Tibial nerve (tissue), 4 donors: ENCODE results near the gene KSR2. TPM values are rescaled to one million over a fixed set of nuclear protein-coding genes. Genes with fewer than 3 reads are reported as not detected.
A peak's percentile ranks its signal among the peaks of the same experiment; 100 is the strongest.
"Not testable (repeated sequence)": the region's sequence is repeated elsewhere in the genome, so short reads cannot be mapped to it uniquely, and the experiment has no call there.

Source experiments
- DNase-seq, 2 donors: peaks; one replicate each; pipeline ENCODE4 v3.0.0-alpha.2; 2019; ENCODE audit warnings: low spot score in 2 of 2
- H3K27ac ChIP-seq, 4 donors: fragments of 200-600 bp; sonication (generic) in 3 of 4; one replicate each; pipeline ENCODE4 v1.5.1; 2017 to 2019; ENCODE audit warnings: mild to moderate bottlenecking in 1 of 4
- H3K27me3 ChIP-seq, 2 donors: fragments of 200-600 bp; sonication (generic) in 1 of 2; one replicate each; pipeline versions ENCODE4 v1.5.1 to v1.6.0; 2017 to 2019
- H3K36me3 ChIP-seq, 3 donors: fragments of 200-600 bp; sonication (generic); one replicate each; pipeline ENCODE4 v1.5.1; 2018 to 2019
- H3K4me1 ChIP-seq, 4 donors: fragments of 200-600 bp; sonication (generic) in 3 of 4; one replicate each; pipeline ENCODE4 v1.5.1; 2017 to 2019
- H3K4me3 ChIP-seq, 4 donors: fragments of 200-600 bp; sonication (generic) in 3 of 4; one replicate each; pipeline ENCODE4 v1.5.1; 2017 to 2019; ENCODE audit warnings: mild to moderate bottlenecking in 1 of 4, moderate library complexity in 1 of 4
- H3K9me3 ChIP-seq, 4 donors: fragments of 200-600 bp; sonication (generic) in 3 of 4; one replicate each; pipeline ENCODE4 v1.5.1; 2017 to 2019
- EP300 ChIP-seq, 2 donors: sonication (generic); formaldehyde crosslinking; IDR thresholded peaks; one replicate each; pipeline ENCODE4 v1.6.1; 2017; ENCODE audit warnings: antibody characterized with exemption in 2 of 2, mild to moderate bottlenecking in 1 of 2
- POLR2A ChIP-seq, 2 donors: fragments of 450-650 bp; IDR thresholded peaks; one replicate each; pipeline ENCODE4 v1.6.1; 2017; ENCODE audit warnings: antibody characterized with exemption in 2 of 2, mild to moderate bottlenecking in 2 of 2, moderate library complexity in 2 of 2
- WGBS, 2 donors: methylation state at CpG; one replicate each; pipeline ENCODE4 v1.1.5; 2018; 5-methylcytosine and 5-hydroxymethylcytosine counted together
- total RNA-seq, 4 donors: library from RNA; depleted of rRNA; stranded (reverse); fragments of >200 nt; gene quantifications; one replicate each; pipeline ENCODE4 v1.1.0, GENCODE V29; 2016
- TF ChIP-seq, protein P1 (sequence below), 5 experiments: fragments of 200-600 bp in 3 of 5; fragments of 450-650 bp in 2 of 5; sonication (generic) in 3 of 5; IDR thresholded peaks; one replicate each; pipeline ENCODE4 v1.5.1; 2016 to 2019; ENCODE audit warnings: antibody characterized with exemption in 5 of 5, mild to moderate bottlenecking in 3 of 5, moderate library complexity in 2 of 5

The KSR2 gene
- total RNA-seq, 4 donors from 2014 or later, result under 0.01 TPM; not detected in 3

DNA sequence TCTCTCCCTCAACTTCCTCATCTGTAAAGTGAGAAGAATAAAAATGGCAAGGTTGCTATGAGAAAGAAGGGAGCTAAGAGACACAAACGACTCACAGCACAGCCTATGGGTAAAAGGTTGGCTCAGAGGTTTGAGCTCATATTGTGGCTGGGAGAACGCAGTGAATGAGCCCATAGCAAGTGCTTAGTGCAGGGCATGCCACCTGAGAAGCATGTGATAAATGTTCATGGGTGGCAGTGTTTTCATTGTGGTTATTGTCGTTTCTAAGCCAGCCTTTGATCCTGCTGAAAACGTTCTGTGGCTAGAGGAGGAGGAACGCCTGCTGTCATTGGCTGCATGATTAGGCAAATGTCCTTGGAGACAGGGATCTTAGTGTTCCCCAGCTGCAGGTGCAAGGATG lies 150.4 kb downstream of the KSR2 start:
- no peak for DNase-seq
- Histone ChIP-seq H3K27ac (no peak overlapping the region), H3K4me3 (no peak overlapping the region), H3K4me1 (no peaks in the 10 kb centered on the region), H3K27me3 (no peaks in the 10 kb centered on the region), H3K36me3 (no peaks in the 10 kb centered on the region), H3K9me3 (peaks cover 0 to 26% (median 0%) of the 10 kb centered on the region in 4 donors)
- no peak for TF ChIP-seq POLR2A (IDR thresholded peaks at IDR 0.05)
- 25 to 36% methylated on average over 5 of the region's 5 CpGs for WGBS, 2 donors

DNA sequence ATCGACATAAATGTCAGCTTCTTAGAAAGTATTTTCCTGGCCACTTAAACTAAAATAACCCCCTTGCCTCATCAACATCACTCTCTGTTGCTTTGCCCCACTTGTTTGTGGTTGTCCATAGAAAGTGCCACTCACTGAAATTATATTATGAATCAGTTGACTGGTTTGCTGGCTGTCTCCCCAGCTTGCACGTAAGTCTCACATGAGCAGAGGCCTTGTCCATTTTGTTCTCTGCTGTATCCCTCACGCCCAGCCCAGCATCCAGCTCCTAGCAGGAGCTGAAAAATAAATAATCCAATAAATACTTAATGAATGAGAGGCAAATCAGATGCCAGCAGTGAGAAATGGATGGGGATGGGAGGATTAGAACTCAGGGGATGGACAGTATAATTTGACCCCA lies 159.3 kb downstream of the KSR2 start:
- Histone ChIP-seq H3K27ac (no peak overlapping the region), H3K4me1 (no peaks in the 10 kb centered on the region), H3K4me3 (no peak overlapping the region), H3K27me3 (peaks cover 0 to 3% of the 10 kb centered on the region in 2 donors), H3K36me3 (no peaks in the 10 kb centered on the region), H3K9me3 (peaks cover 0 to 4% (median 0%) of the 10 kb centered on the region in 4 donors)
- WGBS, 2 donors, result 73 to 74% methylated on average over 3 of the region's 3 CpGs
- DNase-seq, result no peak
- TF ChIP-seq, protein P1, sequence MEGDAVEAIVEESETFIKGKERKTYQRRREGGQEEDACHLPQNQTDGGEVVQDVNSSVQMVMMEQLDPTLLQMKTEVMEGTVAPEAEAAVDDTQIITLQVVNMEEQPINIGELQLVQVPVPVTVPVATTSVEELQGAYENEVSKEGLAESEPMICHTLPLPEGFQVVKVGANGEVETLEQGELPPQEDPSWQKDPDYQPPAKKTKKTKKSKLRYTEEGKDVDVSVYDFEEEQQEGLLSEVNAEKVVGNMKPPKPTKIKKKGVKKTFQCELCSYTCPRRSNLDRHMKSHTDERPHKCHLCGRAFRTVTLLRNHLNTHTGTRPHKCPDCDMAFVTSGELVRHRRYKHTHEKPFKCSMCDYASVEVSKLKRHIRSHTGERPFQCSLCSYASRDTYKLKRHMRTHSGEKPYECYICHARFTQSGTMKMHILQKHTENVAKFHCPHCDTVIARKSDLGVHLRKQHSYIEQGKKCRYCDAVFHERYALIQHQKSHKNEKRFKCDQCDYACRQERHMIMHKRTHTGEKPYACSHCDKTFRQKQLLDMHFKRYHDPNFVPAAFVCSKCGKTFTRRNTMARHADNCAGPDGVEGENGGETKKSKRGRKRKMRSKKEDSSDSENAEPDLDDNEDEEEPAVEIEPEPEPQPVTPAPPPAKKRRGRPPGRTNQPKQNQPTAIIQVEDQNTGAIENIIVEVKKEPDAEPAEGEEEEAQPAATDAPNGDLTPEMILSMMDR (IDR thresholded peaks at IDR 0.05), result no peak
- TF ChIP-seq POLR2A (IDR thresholded peaks at IDR 0.05), result no peak
- TF ChIP-seq EP300 (IDR thresholded peaks at IDR 0.05), result no peak

DNA sequence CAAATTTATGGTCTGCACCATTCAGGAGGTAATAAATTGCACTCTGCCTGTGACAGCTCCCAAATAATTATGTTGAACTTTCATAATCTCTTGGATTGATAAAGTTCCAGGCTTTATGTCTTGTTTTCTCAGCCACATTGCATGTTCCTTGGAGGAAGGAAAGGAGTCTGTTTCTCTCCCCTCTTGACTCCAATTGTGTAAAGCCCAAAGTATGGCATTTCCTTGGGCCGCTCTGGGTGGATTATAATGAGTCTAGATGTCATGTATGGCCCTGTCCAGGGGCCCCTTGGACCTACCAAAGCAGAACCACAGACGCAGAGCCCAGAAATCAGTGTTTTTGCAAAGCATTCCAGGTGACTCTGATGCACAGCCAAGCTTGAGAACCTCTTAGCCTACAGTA lies 160.8 kb downstream of the KSR2 start:
- H3K4me1 ChIP-seq, result no peaks in the 10 kb centered on the region
- no peaks in the 10 kb centered on the region for H3K36me3 ChIP-seq
- peaks cover 0 to 3% of the 10 kb centered on the region in 2 donors for H3K27me3 ChIP-seq
- H3K9me3 ChIP-seq, result no peaks in the 10 kb centered on the region
- no peak overlapping the region for H3K27ac ChIP-seq
- no peak for DNase-seq
- TF ChIP-seq EP300 (IDR thresholded peaks at IDR 0.05) (no peak), POLR2A (IDR thresholded peaks at IDR 0.05) (no peak)
- TF ChIP-seq, protein P1 (IDR thresholded peaks at IDR 0.05), result no peak
- H3K4me3 ChIP-seq, result no peak overlapping the region
- WGBS, 2 donors, result 61 to 78% methylated on average over 2 of the region's 2 CpGs

DNA sequence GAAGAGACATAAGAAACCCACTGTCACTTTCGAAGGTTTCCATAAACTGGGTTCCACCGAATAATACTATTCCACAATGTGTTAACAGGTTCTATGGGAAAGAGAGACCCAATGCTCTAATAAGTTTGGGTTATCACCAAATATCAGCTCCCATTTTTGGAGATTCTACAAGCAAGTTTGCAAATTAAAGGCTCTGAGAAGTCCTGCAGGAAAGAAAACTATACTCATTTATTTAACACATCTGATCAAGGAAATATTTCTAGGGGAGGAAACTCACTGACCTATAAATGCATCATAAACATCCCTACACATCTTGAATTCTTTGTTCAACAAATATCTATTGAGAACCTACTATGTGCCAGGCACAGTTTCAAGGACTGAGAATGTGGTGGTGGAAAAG lies 161.4 kb downstream of the KSR2 start:
- TF ChIP-seq POLR2A (IDR thresholded peaks at IDR 0.05) (no peak), EP300 (IDR thresholded peaks at IDR 0.05) (no peak)
- TF ChIP-seq, protein P1 (IDR thresholded peaks at IDR 0.05), result no peak
- Histone ChIP-seq H3K9me3 (no peaks in the 10 kb centered on the region), H3K27me3 (peaks cover 0 to 3% of the 10 kb centered on the region in 2 donors), H3K4me3 (no peak overlapping the region), H3K36me3 (no peaks in the 10 kb centered on the region), H3K4me1 (no peaks in the 10 kb centered on the region), H3K27ac (no peak overlapping the region)
- WGBS, 2 donors, result 95 to 96% methylated on average over 2 of the region's 2 CpGs
- DNase-seq, result no peak

DNA sequence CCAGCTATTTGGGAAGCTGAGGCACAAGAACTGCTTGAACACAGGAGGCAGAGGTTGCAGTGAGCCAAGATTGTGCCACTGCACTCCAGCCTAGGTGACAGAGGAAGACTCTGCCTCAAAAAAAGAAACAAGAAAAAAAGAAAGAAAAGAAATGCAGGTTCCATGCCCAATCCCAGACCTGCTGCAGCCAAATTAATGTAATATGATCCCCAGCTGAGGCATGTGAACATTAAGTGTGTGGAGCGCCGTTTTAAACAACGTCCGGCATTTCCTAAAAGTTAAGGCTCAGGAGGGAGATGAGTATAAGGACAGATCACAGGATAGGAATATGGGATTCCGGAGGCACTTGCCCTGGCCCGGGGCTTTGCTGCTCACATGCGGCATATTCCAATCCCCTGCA lies 162.9 kb downstream of the KSR2 start:
- Histone ChIP-seq H3K4me3 (no peak overlapping the region), H3K27ac (no peak overlapping the region), H3K4me1 (no peaks in the 10 kb centered on the region), H3K27me3 (peaks cover 0 to 3% of the 10 kb centered on the region in 2 donors), H3K36me3 (no peaks in the 10 kb centered on the region), H3K9me3 (no peaks in the 10 kb centered on the region)
- no peak for TF ChIP-seq POLR2A (IDR thresholded peaks at IDR 0.05)
- TF ChIP-seq, protein P1 (IDR thresholded peaks at IDR 0.05), result no peak
- TF ChIP-seq EP300 (IDR thresholded peaks at IDR 0.05), result no peak
- no peak for DNase-seq
- 47 to 65% methylated on average over 7 of the region's 7 CpGs for WGBS, 2 donors

DNA sequence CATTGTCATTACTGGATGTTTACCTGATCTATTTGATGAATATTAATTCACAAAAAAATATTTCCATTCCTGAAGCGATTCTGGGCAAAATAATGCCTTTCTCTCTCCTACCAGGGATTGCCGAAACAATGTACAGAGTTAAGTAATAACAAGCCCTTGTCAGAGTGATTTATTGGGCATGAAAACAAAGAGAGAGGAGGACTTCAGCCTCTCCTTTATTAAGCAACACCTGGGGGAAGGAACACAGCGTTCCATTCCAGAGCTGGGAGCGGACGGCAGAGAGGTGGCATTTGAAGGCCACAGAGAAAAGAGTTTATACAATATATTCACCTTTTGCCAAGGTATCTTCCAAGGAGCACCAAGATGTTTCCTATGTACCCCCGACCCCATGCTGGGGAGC lies 165.8 kb downstream of the KSR2 start:
- Histone ChIP-seq H3K27me3 (no peaks in the 10 kb centered on the region), H3K4me3 (no peak overlapping the region), H3K4me1 (no peaks in the 10 kb centered on the region), H3K36me3 (no peaks in the 10 kb centered on the region), H3K9me3 (no peaks in the 10 kb centered on the region), H3K27ac (peak overlapping the region in 1 of 4 donors; percentile 12)
- 71% methylated on average over 6 of the region's 6 CpGs for WGBS, 2 donors
- DNase-seq, result no peak
- TF ChIP-seq EP300 (IDR thresholded peaks at IDR 0.05) (no peak), POLR2A (IDR thresholded peaks at IDR 0.05) (no peak)
- TF ChIP-seq, protein P1 (IDR thresholded peaks at IDR 0.05), result no peak

DNA sequence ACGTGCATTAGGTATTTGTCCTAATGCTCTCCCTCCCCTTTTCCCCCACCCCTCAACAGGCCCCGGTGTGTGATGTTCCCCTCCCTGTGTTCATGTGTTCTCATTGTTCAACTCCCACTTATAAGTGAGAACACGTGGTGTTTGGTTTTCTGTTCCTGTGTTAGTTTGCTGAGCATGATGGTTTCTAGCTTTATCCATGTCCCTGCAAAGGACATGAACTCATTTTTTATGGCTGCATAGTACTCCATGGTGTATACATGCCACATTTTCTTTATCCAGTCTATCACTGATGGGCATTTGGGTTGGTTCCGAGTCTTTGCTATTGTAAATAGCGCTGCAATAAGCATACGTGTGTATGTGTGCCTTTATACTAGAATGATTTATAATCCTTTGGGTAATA lies 168.1 kb downstream of the KSR2 start:
- H3K36me3 ChIP-seq, H3K27me3 ChIP-seq, H3K27ac ChIP-seq, H3K9me3 ChIP-seq, H3K4me3 ChIP-seq, H3K4me1 ChIP-seq, DNase-seq: not testable (repeated sequence)
- 85 to 88% methylated on average over 6 of the region's 6 CpGs for WGBS, 2 donors
